ENCODE measurements around the gene STUM.

GRCh38 chr1:226512076-226512728, 36.4 kb upstream of the STUM start:
- TF ChIP-seq CTCF (IDR thresholded peaks at IDR 0.05), result no peak
- no peak for TF ChIP-seq EZH2 (IDR thresholded peaks at IDR 0.05)

All from neural progenitor cell (in vitro differentiated cells).